ENCODE data around the gene MVK. TPM values are rescaled to one million over a fixed set of nuclear protein-coding genes. Genes with fewer than 3 reads are reported as not detected.

MVK gene
- total and polyA plus RNA-seq, 2 of the 4 experiments (the other 2 are of a cell fraction) = 6.6 to 11.5 TPM

DNA sequence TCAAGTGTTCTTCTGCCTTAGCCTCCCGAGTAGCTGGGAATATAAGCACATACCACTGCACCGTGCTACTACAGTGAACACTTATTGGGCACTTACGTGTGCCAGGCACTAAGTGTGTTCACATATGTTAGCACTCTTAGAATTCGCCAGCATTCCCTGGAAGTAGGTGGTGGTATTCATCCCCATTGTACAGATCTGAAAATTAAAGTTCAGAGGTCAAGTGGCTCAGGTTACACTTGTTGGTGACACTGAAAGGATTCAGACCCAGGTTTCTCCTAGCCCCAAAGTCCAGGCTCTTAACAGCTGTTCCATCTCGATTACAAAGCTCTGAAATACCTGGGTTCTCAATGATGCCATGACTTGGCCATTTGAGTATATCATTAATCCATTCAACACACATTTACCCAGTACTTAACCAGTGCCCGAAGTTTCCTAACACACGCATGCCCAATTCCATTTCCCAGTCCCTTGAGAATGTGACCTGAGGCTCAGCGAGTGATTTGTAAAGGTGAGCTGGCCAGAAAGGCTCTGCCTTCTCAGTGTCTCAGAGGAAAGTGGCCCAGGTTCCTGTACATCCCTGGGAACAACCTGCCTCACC lies 4.8 kb downstream of the MVK start:
- Histone ChIP-seq H4K20me1 (ENCODE audit: insufficient read depth, low read length) (no peaks in the 10 kb centered on the region), H2AK9ac (replicated peaks; ENCODE audit: low read depth, low read length, poor library complexity) (no peak overlapping the region), H3K36me3 (ENCODE audit: control insufficient read depth, insufficient read depth, low read length) (peaks cover 11% of the 10 kb centered on the region), H3K4me1 (ENCODE audit: control insufficient read depth, insufficient read depth, low read length) (peaks cover 2% of the 10 kb centered on the region; the same call in 1 of the 2 replicates), H2AK5ac (ENCODE audit: low read depth, low read length) (no peak overlapping the region), H3K79me1 (ENCODE audit: low read depth in 1 of 2, low read length in 2 of 2) (peaks cover 3 to 4% of the 10 kb centered on the region in 2 experiments; a peak in 1 of 4 replicates), H3K4me2 (ENCODE audit: low read depth, low read length) (no peak overlapping the region), H3K56ac (ENCODE audit: extremely low read depth, insufficient read depth, low read length) (no peak overlapping the region), H3K27me3 (ENCODE audit: control insufficient read depth, insufficient read depth, low read length) (no peaks in the 10 kb centered on the region), H3K18ac (ENCODE audit: low read depth, low read length) (no peak overlapping the region), H2BK20ac (ENCODE audit: low read depth, low read length) (no peak overlapping the region), H3K9me3 (ENCODE audit: control insufficient read depth, insufficient read depth, low read length) (no peaks in the 10 kb centered on the region), H3K23ac (ENCODE audit: low read depth, low read length) (no peak overlapping the region), H3K9ac (ENCODE audit: low read depth, low read length) (no peak overlapping the region), H2BK120ac (ENCODE audit: low read depth, low read length) (no peak overlapping the region), H3K4me3 (ENCODE audit: insufficient read depth, low read depth, low read length) (no peak overlapping the region), H2BK15ac (ENCODE audit: low read depth, low read length) (no peak overlapping the region), H3K27ac (ENCODE audit: insufficient read depth, low read length) (no peak overlapping the region), H3K4ac (ENCODE audit: low read depth, low read length) (no peak overlapping the region), H3K9me1 (ENCODE audit: insufficient read depth, low read length) (0 out of 2 replicates have a peak, but pooled peaks cover 6% of the 10 kb centered on the region), H4K91ac (ENCODE audit: insufficient read depth, low read depth, low read length) (no peak overlapping the region), H3K14ac (replicated peaks; ENCODE audit: low read depth, low read length) (no peak overlapping the region), H2AFZ (replicated peaks; ENCODE audit: low read length, poor library complexity) (no peak overlapping the region), H4K8ac (ENCODE audit: low read depth in 2 of 2, low read length in 2 of 2) (no peak overlapping the region), H4K5ac (ENCODE audit: low read depth, low read length) (no peak overlapping the region), H2BK5ac (ENCODE audit: low read depth, low read length, poor library complexity, severe bottlenecking) (no peak overlapping the region)
- POLR2A ChIA-PET (ENCODE audit: unreplicated experiment) = no interaction called here
- BruUV-seq (replicated peaks) = no TSS peak
- WGBS, 2 experiments (ENCODE audit: extremely low coverage in 2 of 2, insufficient read length in 1 of 2) = 44% methylated on average over 2 of the region's 8 CpGs; no CpG with 5 or more reads in 1 of the 2 experiments
- intact Hi-C loops (cut with micrococcal nuclease) = no loop called here
- TF ChIP-seq BHLHE40 (IDR thresholded peaks at IDR 0.05; ENCODE audit: low read depth, low read length) = no peak
- TF ChIP-seq POLR2A (IDR thresholded peaks at IDR 0.05; ENCODE audit: low read depth, low read length) = no peak
- no peak for TF ChIP-seq RAD21 (IDR thresholded peaks at IDR 0.05; ENCODE audit: low read length)
- no peak for TF ChIP-seq NFE2L2 (IDR thresholded peaks at IDR 0.05; ENCODE audit: low read depth, low read length)
- TF ChIP-seq RFX5 (IDR thresholded peaks at IDR 0.05; ENCODE audit: low read depth, low read length) = no peak
- TF ChIP-seq CHD1 (IDR thresholded peaks at IDR 0.05; ENCODE audit: low read depth, low read length) = no peak
- TF ChIP-seq SMC3 (IDR thresholded peaks at IDR 0.05; ENCODE audit: low read depth, low read length) = no peak
- TF ChIP-seq MXI1 (IDR thresholded peaks at IDR 0.05; ENCODE audit: borderline replicate concordance, low read depth, low read length) = no peak
- ATAC-seq (ENCODE audit: low read depth) (no peak), DNase-seq (no peak)
- dilution Hi-C loops (cut with HindIII; ENCODE audit: low sequenced_read_pairs, unreplicated experiment) = no loop called here
- in situ Hi-C loops (cut with MboI; ENCODE audit: low sequenced_read_pairs) = no loop called here
- CTCF ChIA-PET = no interaction called here
